ENCODE data around the gene RRM1. TPM values are rescaled to one million over a fixed set of nuclear protein-coding genes. Genes with fewer than 3 reads are reported as not detected.

Gene RRM1
- total RNA-seq, 4 donors from 2014 or later, result 22.3 to 90.8 (median 60.3) TPM

- no peaks in the 10 kb centered on the region for H3K9me3 ChIP-seq
- no peak for DNase-seq
- peaks cover 0 to 51% (median 12%) of the 10 kb centered on the region in 3 donors for H3K4me1 ChIP-seq
- H3K27me3 ChIP-seq, result no peaks in the 10 kb centered on the region
- intact Hi-C loops (cut with DNase I), result loop anchor here (5.0 kb wide), 1 partner anchor 219 kb away; no protein-coding TSS in a partner anchor
- H3K27ac ChIP-seq, result peak overlapping the region in 1 of 4 donors; percentile 49
- peaks cover 0 to 75% (median 9%) of the 10 kb centered on the region in 3 donors for H3K36me3 ChIP-seq
- no peak overlapping the region for H3K4me3 ChIP-seq
- TF ChIP-seq POLR2A (IDR thresholded peaks at IDR 0.05) (no peak), CTCF (IDR thresholded peaks at IDR 0.05) (no peak)
Measured at GRCh38 chr11:4071325-4071724, 23.3 kb upstream of the RRM1 start.

GRCh38 chr11:4071914-4072313, 22.7 kb upstream of the RRM1 start:
- no peaks in the 10 kb centered on the region for H3K27me3 ChIP-seq
- no peak for TF ChIP-seq CTCF (IDR thresholded peaks at IDR 0.05)
- no peak for TF ChIP-seq POLR2A (IDR thresholded peaks at IDR 0.05)
- no peak overlapping the region for H3K4me3 ChIP-seq
- H3K9me3 ChIP-seq, result no peaks in the 10 kb centered on the region
- H3K4me1 ChIP-seq, result peaks cover 0 to 57% (median 12%) of the 10 kb centered on the region in 3 donors
- DNase-seq, result no peak
- peaks cover 0 to 70% (median 9%) of the 10 kb centered on the region in 3 donors for H3K36me3 ChIP-seq
- peak overlapping the region in 2 of 4 donors; percentile 49 to 65 for H3K27ac ChIP-seq
- intact Hi-C loops (cut with DNase I), result loop anchor here (5.0 kb wide), 1 partner anchor 220 kb away; no protein-coding TSS in a partner anchor

- Histone ChIP-seq H3K4me1 (peaks cover 0 to 56% (median 12%) of the 10 kb centered on the region in 3 donors), H3K27me3 (no peaks in the 10 kb centered on the region), H3K4me3 (no peak overlapping the region), H3K27ac (peak overlapping the region in 2 of 4 donors; percentile 49 to 65), H3K9me3 (no peaks in the 10 kb centered on the region), H3K36me3 (peaks cover 0 to 62% (median 9%) of the 10 kb centered on the region in 3 donors)
- WGBS, 2 donors, result 7 to 8% methylated on average over 4 of the region's 4 CpGs
- peak; percentile 80 to 94 (median 90) for TF ChIP-seq CTCF (IDR thresholded peaks at IDR 0.05)
- no peak for TF ChIP-seq POLR2A (IDR thresholded peaks at IDR 0.05)
- intact Hi-C loops (cut with DNase I), result loop anchor here (5.0 kb wide), 1 partner anchor 220 kb away; no protein-coding TSS in a partner anchor
- no peak for DNase-seq
Measured at GRCh38 chr11:4072668-4073285, 21.8 kb upstream of the RRM1 start.

DNA sequence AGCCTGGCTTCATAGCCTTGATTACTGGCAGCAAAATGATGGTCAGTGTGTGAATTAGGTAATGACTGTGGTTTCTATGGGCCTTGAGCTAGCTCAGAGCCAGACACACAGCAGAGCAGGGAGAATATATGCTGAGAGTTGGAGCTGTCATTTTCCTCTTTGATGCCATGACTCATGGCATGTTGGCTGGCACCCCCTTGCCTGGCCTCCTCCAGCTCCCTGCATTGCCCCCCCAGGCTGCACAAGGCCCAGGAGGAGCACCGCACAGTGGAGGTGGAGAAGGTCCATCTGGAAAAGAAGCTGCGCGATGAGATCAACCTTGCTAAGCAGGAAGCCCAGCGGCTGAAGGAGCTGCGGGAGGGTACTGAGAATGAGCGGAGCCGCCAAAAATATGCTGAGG, 20.3 kb upstream of the RRM1 start:
- intact Hi-C loops (cut with DNase I), result loop anchor here (5.0 kb wide), 1 partner anchor 222 kb away; no protein-coding TSS in a partner anchor
- Histone ChIP-seq H3K27ac (no peak overlapping the region), H3K4me1 (peaks cover 0 to 44% (median 9%) of the 10 kb centered on the region in 3 donors), H3K27me3 (no peaks in the 10 kb centered on the region), H3K36me3 (peaks cover 0 to 64% (median 9%) of the 10 kb centered on the region in 3 donors), H3K4me3 (no peak overlapping the region), H3K9me3 (no peaks in the 10 kb centered on the region)
- DNase-seq, result no peak
- TF ChIP-seq POLR2A (IDR thresholded peaks at IDR 0.05) (no peak), CTCF (IDR thresholded peaks at IDR 0.05) (no peak)
- 94 to 95% methylated on average over 7 of the region's 7 CpGs for WGBS, 2 donors

- WGBS, 2 donors, result 35 to 36% methylated on average over 1 of the region's 1 CpG
- Histone ChIP-seq H3K27me3 (no peaks in the 10 kb centered on the region), H3K4me3 (no peak overlapping the region), H3K4me1 (peaks cover 0 to 25% (median 8%) of the 10 kb centered on the region in 3 donors), H3K36me3 (peaks cover 9 to 69% (median 20%) of the 10 kb centered on the region in 3 donors), H3K9me3 (no peaks in the 10 kb centered on the region), H3K27ac (no peak overlapping the region)
- no peak for DNase-seq
- intact Hi-C loops (cut with DNase I), result no loop called here
- TF ChIP-seq POLR2A (IDR thresholded peaks at IDR 0.05) (no peak), CTCF (IDR thresholded peaks at IDR 0.05) (no peak)
Measured at GRCh38 chr11:4076774-4077173, 17.8 kb upstream of the RRM1 start.
